HEK293 (cell line): ENCODE results near the gene SLC6A1.

Experiments
- CTCF ChIA-PET: fragments of 350-600 bp; formaldehyde crosslinking; extraction: SDS; loops from one replicate; lab custom pipeline; 2021; ENCODE audit warnings: antibody characterized with exemption; lab: Yijun Ruan, JAX
- POLR2A ChIA-PET: fragments of 300-600 bp; formaldehyde crosslinking; extraction: SDS; loops from one replicate; lab custom pipeline; 2020; ENCODE audit warnings: antibody characterized with exemption, inconsistent platforms; lab: Yijun Ruan, JAX
- H3K27ac ChIP-seq: fragments of 200-500 bp; sonication (Bioruptor generic); 2 replicates; pipeline ENCODE4 v1.5.1; 2014; ENCODE audit warnings: low read depth, low read length, control low read depth, inconsistent platforms; ENCODE audit errors: extremely low read depth
- H3K36me3 ChIP-seq, 2 experiments: fragments of 200-500 bp in 1 of 2; sonication (Bioruptor generic) in 1 of 2; 1 replicate in 1 of 2; 2 replicates in 1 of 2; pipeline ENCODE4 v1.5.1; 2014 to 2017; ENCODE audit warnings: inconsistent platforms in 2 of 2, low read length in 2 of 2; ENCODE audit not compliant: control insufficient read depth in 2 of 2, insufficient read depth in 1 of 2
- H3K4me1 ChIP-seq: fragments of 200-500 bp; sonication (Bioruptor generic); 2 replicates; pipeline ENCODE4 v1.5.1; 2014; ENCODE audit warnings: mild to moderate bottlenecking, low read length, inconsistent platforms; ENCODE audit not compliant: control insufficient read depth, insufficient read depth
- H3K4me3 ChIP-seq: 2 replicates; pipeline ENCODE4 v1.5.1; 2011; ENCODE audit warnings: low read depth, mild to moderate bottlenecking, control low read depth, low read length, moderate library complexity
- H3K9me3 ChIP-seq: fragments of 200-500 bp; sonication (Bioruptor generic); 2 replicates; pipeline ENCODE4 v1.5.1; 2014; ENCODE audit warnings: low read depth, low read length, inconsistent platforms; ENCODE audit not compliant: control insufficient read depth, insufficient read depth
- HOXD13 ChIP-seq: sonication (generic); formaldehyde crosslinking; IDR thresholded peaks from 2 replicates; pipeline ENCODE4 v1.8.0; 2022; ENCODE audit warnings: missing genetic modification reagents, borderline replicate concordance
- OVOL3 ChIP-seq: fragments of 450-650 bp; formaldehyde crosslinking; IDR thresholded peaks from 2 replicates; pipeline ENCODE4 v1.5.1; 2016; ENCODE audit warnings: missing biosample characterization, missing genetic modification characterization
- PATZ1 ChIP-seq: fragments of 450-650 bp; formaldehyde crosslinking; IDR thresholded peaks from 2 replicates; pipeline ENCODE4 v1.5.1; 2016; ENCODE audit warnings: missing biosample characterization, missing genetic modification characterization
- PRDM1 ChIP-seq: fragments of 450-650 bp; formaldehyde crosslinking; IDR thresholded peaks from 2 replicates; pipeline ENCODE4; 2016; ENCODE audit warnings: missing biosample characterization, missing genetic modification characterization
- RBAK ChIP-seq: fragments of 450-650 bp; formaldehyde crosslinking; IDR thresholded peaks from 2 replicates; pipeline ENCODE4 v1.5.1; 2016; ENCODE audit warnings: missing biosample characterization, missing genetic modification characterization
- WT1 ChIP-seq: fragments of 450-650 bp; formaldehyde crosslinking; IDR thresholded peaks from 2 replicates; pipeline ENCODE4 v1.5.1; 2016; ENCODE audit warnings: missing biosample characterization, missing genetic modification characterization
- ZBTB8A ChIP-seq: fragments of 450-650 bp; formaldehyde crosslinking; IDR thresholded peaks from 2 replicates; pipeline ENCODE4 v1.5.1; 2016; ENCODE audit warnings: missing biosample characterization, missing genetic modification characterization
- ZIC2 ChIP-seq: fragments of 450-650 bp; formaldehyde crosslinking; IDR thresholded peaks from 2 replicates; pipeline ENCODE4 v1.5.1; 2016; ENCODE audit warnings: missing biosample characterization, missing genetic modification characterization
- ZNF112 ChIP-seq: fragments of 450-650 bp; formaldehyde crosslinking; IDR thresholded peaks from 2 replicates; pipeline ENCODE4 v1.5.0; 2017; ENCODE audit warnings: missing biosample characterization, missing genetic modification characterization
- ZNF114 ChIP-seq: fragments of 450-650 bp; formaldehyde crosslinking; IDR thresholded peaks from 2 replicates; pipeline ENCODE4 v1.5.0; 2017; ENCODE audit warnings: missing biosample characterization, missing genetic modification characterization
- ZNF157 ChIP-seq: fragments of 450-650 bp; formaldehyde crosslinking; IDR thresholded peaks from 2 replicates; pipeline ENCODE4 v1.5.1; 2016; ENCODE audit warnings: missing biosample characterization, missing genetic modification characterization
- ZNF184 ChIP-seq: fragments of 450-650 bp; IDR thresholded peaks from 2 replicates; pipeline ENCODE4 v1.5.1; 2018; ENCODE audit warnings: missing biosample characterization, mild to moderate bottlenecking, missing genetic modification characterization
- ZNF223 ChIP-seq: fragments of 450-650 bp; formaldehyde crosslinking; IDR thresholded peaks from 2 replicates; pipeline ENCODE4 v1.5.1; 2016; ENCODE audit warnings: missing biosample characterization, missing genetic modification characterization
- ZNF248 ChIP-seq: fragments of 450-650 bp; formaldehyde crosslinking; IDR thresholded peaks from 2 replicates; pipeline ENCODE4 v1.5.1; 2017; ENCODE audit warnings: missing biosample characterization, missing genetic modification characterization
- ZNF560 ChIP-seq: fragments of 450-650 bp; formaldehyde crosslinking; IDR thresholded peaks from 2 replicates; pipeline ENCODE4 v1.5.1; 2017; ENCODE audit warnings: missing biosample characterization, missing genetic modification characterization, borderline replicate concordance
- ZNF571 ChIP-seq: fragments of 450-650 bp; formaldehyde crosslinking; IDR thresholded peaks from 2 replicates; pipeline ENCODE4 v1.5.0; 2017; ENCODE audit warnings: missing biosample characterization, missing genetic modification characterization
- ZNF624 ChIP-seq: fragments of 450-650 bp; formaldehyde crosslinking; IDR thresholded peaks from 2 replicates; pipeline ENCODE4 v1.5.1; 2017; ENCODE audit warnings: missing biosample characterization, missing genetic modification characterization
- ZNF639 ChIP-seq: fragments of 450-650 bp; formaldehyde crosslinking; IDR thresholded peaks from 2 replicates; pipeline ENCODE4 v1.5.1; 2016; ENCODE audit warnings: missing biosample characterization, missing genetic modification characterization
- ZNF654 ChIP-seq: fragments of 450-650 bp; formaldehyde crosslinking; IDR thresholded peaks from 2 replicates; pipeline ENCODE4 v1.5.1; 2016; ENCODE audit warnings: low read depth, missing biosample characterization, missing genetic modification characterization
- ZXDB ChIP-seq: fragments of 450-650 bp; formaldehyde crosslinking; IDR thresholded peaks from 2 replicates; pipeline ENCODE4 v1.5.1; 2016; ENCODE audit warnings: missing biosample characterization, missing genetic modification characterization
- TF ChIP-seq, protein P1 (sequence below): fragments of 450-650 bp; formaldehyde crosslinking; IDR thresholded peaks from 2 replicates; pipeline ENCODE4 v1.5.1; 2016; ENCODE audit warnings: missing biosample characterization, missing genetic modification characterization
- TF ChIP-seq, protein P2 (sequence below): fragments of 450-650 bp; formaldehyde crosslinking; IDR thresholded peaks from 2 replicates; pipeline ENCODE4 v1.5.1; 2016; ENCODE audit warnings: missing biosample characterization, missing genetic modification characterization

Gene SLC6A1

DNA sequence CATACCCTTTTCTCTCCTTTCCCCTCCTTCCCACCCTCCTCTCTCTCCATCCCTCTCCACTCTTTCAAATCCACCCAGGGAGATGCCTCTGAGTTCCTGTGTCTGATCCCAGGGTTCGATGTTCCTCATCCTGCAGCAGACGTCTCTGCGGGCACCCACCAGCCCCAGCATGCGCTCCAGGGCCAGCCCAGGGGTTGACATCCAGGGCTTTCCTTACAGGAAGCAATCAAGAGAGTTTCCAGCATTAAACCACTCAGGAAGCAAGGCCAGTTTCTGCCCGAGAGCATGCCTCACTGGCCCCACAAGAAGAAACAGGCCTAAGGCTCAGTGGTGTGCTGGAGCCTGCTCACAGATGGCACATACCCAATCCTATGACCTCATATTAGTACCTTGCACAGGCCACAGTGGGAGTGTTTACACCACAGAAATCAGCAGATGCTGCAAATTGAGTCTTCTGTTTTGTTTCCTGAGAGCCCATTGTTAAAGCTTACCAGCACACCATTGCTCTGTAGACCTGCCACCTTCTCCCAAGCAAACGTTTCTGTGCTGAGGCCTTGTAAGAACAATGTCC is 13.2 kb downstream of the SLC6A1 start:
- Histone ChIP-seq H3K4me1 (no peaks in the 10 kb centered on the region; the same call in 1 of the 2 replicates), H3K4me3 (no peak overlapping the region), H3K36me3 (no peaks in the 10 kb centered on the region), H3K27ac (no peak overlapping the region), H3K9me3 (no peaks in the 10 kb centered on the region)
- CTCF ChIA-PET: no interaction called here
- TF ChIP-seq ZIC2 (0 out of 2 replicates have a peak, but pooled peaks have one; percentile 14), WT1 (tag by site-specific recombination) (no peak), ZNF112 (tag by site-specific recombination) (peak; percentile 90)
- POLR2A ChIA-PET: no interaction called here

GRCh38 chr3:11006986-11007933 is 14.7 kb downstream of the SLC6A1 start:
- POLR2A ChIA-PET: no interaction called here
- no peak overlapping the region for H3K27ac ChIP-seq
- TF ChIP-seq HOXD13 (CRISPR knock-in tag) (no peak), ZIC2 (peak; percentile 66)
- no peaks in the 10 kb centered on the region for H3K9me3 ChIP-seq
- H3K36me3 ChIP-seq: no peaks in the 10 kb centered on the region
- H3K4me1 ChIP-seq: no peaks in the 10 kb centered on the region; the same call in 1 of the 2 replicates
- H3K4me3 ChIP-seq: no peak overlapping the region
- CTCF ChIA-PET: interaction anchor here (1.1 kb wide), 1 partner anchor 24 kb away, joined by 3 read pairs; no protein-coding TSS in a partner anchor

DNA sequence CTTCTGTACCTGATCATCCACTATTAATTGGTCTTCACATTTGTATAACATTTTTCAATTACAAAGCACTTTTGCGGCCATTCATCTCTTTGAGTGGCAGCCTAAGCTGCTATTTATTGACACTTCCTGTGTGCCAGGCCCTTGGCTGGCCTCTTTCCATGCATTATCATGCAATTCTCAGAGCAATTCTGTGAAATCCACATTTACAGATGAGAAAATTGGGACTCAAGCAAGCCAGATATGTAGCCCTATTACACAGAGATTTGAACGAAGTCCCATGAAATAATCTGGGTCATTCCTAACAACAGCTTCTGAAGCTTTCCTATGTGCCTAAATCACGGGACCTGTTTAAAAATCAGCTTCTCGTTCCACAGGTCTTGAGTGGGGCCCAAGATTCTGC is 17.4 kb downstream of the SLC6A1 start:
- no peaks in the 10 kb centered on the region for H3K36me3 ChIP-seq
- no peaks in the 10 kb centered on the region for H3K9me3 ChIP-seq
- no peak overlapping the region for H3K4me3 ChIP-seq
- CTCF ChIA-PET: interaction anchor here (0.6 to 1.3 kb wide), 3 partner anchors 27 to 271 kb away, joined by 3 to 4 read pairs (median 3); no protein-coding TSS in a partner anchor
- no peak overlapping the region for H3K27ac ChIP-seq
- H3K4me1 ChIP-seq: no peaks in the 10 kb centered on the region; the same call in 1 of the 2 replicates
- POLR2A ChIA-PET: no interaction called here
- TF ChIP-seq ZNF654 (tag by site-specific recombination): no peak
- TF ChIP-seq, protein P1, sequence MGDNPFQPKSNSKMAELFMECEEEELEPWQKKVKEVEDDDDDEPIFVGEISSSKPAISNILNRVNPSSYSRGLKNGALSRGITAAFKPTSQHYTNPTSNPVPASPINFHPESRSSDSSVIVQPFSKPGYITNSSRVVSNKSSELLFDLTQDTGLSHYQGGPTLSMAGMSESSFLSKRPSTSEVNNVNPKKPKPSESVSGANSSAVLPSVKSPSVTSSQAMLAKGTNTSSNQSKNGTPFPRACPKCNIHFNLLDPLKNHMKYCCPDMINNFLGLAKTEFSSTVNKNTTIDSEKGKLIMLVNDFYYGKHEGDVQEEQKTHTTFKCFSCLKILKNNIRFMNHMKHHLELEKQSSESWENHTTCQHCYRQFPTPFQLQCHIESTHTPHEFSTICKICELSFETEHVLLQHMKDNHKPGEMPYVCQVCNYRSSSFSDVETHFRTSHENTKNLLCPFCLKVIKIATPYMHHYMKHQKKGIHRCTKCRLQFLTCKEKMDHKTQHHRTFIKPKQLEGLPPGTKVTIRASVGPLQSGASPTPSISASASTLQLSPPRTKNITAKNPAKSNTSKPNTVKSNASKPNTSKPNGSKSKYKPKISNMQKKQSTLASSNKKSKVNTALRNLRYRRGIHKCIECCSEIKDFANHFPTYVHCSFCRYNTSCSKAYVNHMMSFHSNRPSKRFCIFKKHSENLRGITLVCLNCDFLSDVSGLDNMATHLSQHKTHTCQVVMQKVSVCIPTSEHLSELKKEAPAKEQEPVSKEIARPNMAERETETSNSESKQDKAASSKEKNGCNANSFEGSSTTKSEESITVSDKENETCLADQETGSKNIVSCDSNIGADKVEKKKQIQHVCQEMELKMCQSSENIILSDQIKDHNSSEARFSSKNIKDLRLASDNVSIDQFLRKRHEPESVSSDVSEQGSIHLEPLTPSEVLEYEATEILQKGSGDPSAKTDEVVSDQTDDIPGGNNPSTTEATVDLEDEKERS (tag by site-specific recombination): no peak
- TF ChIP-seq ZNF223 (tag by site-specific recombination): no peak
- no peak for TF ChIP-seq ZNF560 (tag by site-specific recombination)
- no peak for TF ChIP-seq PATZ1 (tag by site-specific recombination)
- no peak for TF ChIP-seq OVOL3 (tag by site-specific recombination)
- no peak for TF ChIP-seq ZNF184 (tag by site-specific recombination)
- TF ChIP-seq ZNF114 (tag by site-specific recombination): no peak
- no peak for TF ChIP-seq ZNF157
- TF ChIP-seq RBAK: no peak
- TF ChIP-seq ZNF639 (tag by site-specific recombination): no peak
- TF ChIP-seq PRDM1 (tag by site-specific recombination): no peak
- no peak for TF ChIP-seq ZNF571
- no peak for TF ChIP-seq ZNF248 (tag by site-specific recombination)
- TF ChIP-seq ZXDB: no peak
- no peak for TF ChIP-seq ZNF624 (tag by site-specific recombination)
- TF ChIP-seq, protein P2, sequence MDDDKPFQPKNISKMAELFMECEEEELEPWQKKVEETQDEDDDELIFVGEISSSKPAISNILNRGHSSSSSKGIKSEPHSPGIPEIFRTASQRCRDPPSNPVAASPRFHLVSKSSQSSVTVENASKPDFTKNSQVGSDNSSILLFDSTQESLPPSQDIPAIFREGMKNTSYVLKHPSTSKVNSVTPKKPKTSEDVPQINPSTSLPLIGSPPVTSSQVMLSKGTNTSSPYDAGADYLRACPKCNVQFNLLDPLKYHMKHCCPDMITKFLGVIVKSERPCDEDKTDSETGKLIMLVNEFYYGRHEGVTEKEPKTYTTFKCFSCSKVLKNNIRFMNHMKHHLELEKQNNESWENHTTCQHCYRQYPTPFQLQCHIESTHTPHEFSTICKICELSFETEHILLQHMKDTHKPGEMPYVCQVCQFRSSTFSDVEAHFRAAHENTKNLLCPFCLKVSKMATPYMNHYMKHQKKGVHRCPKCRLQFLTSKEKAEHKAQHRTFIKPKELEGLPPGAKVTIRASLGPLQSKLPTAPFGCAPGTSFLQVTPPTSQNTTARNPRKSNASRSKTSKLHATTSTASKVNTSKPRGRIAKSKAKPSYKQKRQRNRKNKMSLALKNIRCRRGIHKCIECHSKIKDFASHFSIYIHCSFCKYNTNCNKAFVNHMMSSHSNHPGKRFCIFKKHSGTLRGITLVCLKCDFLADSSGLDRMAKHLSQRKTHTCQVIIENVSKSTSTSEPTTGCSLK: no peak
- no peak for TF ChIP-seq ZBTB8A
